Measurements from ENCODE around the gene SP6.

The SP6 gene

DNA sequence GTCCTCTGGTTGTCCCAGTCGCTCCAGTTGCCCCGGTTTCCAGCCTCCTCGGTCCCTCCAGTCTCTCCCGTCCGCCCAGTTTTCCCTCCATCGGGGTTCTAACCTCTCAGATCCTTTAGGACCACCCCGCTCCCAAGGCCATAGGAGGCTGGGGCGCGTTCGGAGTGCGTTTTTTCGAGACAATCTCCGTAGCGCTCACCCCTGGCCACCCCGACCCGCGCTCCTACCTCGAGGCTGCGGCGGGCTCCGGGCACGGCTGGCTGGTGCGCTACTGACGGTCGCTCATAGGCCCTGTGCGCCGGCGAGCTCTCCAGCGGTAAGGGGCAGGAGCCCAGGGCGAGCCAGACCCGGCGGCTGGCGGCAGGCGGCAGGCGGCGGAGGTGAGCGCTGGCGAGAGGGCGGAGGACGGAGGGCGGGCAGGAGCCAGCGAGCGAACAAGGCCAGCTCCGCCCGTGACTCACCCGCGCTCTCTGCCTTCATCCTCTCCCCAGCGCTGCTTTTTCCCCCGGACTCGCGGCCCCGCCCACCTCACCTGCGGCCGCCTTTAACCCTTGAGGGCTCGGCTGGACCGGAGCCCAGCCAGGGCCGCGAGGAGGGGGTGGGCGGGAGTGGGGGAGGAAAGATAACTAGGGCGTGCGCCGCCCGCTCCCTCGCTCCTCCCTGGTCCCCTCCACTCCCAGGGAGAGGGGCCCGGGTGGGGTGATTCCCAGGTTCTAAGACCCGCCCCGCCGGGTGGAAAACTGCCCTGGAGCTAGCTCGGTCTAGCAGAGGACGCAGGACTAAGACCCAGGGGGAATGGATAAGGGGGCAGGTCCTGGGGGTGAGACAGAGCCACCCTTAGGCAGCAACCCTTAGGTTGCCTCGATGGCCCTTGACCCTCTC, at the start of gene SP6:
SP6 (minus strand) TSS at position 472 of the 882 bp plus-strand sequence. CDS start 2,734 bp downstream, outside the sequence.
- peak; percentile 87 for DNase-seq (ENCODE audit: low spot score)

- no peak for DNase-seq (ENCODE audit: low spot score)
These were observed 48.7 kb upstream of the SP6 start for GRCh38 chr17:47899643-47900042.

DNA sequence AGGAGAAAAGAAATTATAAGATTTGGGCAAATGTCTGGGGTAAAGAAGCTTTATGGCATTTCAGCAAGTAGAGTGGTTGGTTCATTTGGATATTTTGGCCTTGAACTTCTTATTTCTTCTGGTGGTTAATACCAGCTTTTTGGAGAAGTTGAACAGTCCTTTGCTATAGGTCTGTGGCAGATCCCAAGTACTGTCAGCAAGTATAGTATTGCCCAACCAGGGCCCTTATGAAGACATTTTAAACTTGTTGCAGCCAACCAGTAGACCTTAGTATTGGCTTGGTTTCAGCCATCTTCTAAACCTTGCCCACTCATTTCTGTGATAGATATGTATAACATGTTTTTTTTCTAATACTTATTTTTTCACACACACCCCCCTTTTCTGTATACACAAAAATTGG, 47.3 kb upstream of the SP6 start:
- DNase-seq (ENCODE audit: low spot score), result no peak

- DNase-seq (ENCODE audit: low spot score), result no peak
These were observed 46.6 kb upstream of the SP6 start for GRCh38 chr17:47897561-47897960.

- DNase-seq (ENCODE audit: low spot score), result no peak
These were observed 45.9 kb upstream of the SP6 start for GRCh38 chr17:47896672-47897490.

GRCh38 chr17:47895856-47896671, 45.1 kb upstream of the SP6 start, which contains the start of gene SP2:
Gene SP2, plus strand, starts transcription at chr17:47896236. Its CDS starts 51 bp downstream, at chr17:47896287.
- peak; percentile 99 for DNase-seq (ENCODE audit: low spot score)

GRCh38 chr17:47895347-47895855, 44.4 kb upstream of the SP6 start:
- DNase-seq (ENCODE audit: low spot score), result no peak

- DNase-seq (ENCODE audit: low spot score), result no peak
These were observed 43.8 kb upstream of the SP6 start for GRCh38 chr17:47894498-47895346.

- no peak for DNase-seq (ENCODE audit: low spot score)
These were observed 40.7 kb upstream of the SP6 start for GRCh38 chr17:47891545-47892088.

DNA sequence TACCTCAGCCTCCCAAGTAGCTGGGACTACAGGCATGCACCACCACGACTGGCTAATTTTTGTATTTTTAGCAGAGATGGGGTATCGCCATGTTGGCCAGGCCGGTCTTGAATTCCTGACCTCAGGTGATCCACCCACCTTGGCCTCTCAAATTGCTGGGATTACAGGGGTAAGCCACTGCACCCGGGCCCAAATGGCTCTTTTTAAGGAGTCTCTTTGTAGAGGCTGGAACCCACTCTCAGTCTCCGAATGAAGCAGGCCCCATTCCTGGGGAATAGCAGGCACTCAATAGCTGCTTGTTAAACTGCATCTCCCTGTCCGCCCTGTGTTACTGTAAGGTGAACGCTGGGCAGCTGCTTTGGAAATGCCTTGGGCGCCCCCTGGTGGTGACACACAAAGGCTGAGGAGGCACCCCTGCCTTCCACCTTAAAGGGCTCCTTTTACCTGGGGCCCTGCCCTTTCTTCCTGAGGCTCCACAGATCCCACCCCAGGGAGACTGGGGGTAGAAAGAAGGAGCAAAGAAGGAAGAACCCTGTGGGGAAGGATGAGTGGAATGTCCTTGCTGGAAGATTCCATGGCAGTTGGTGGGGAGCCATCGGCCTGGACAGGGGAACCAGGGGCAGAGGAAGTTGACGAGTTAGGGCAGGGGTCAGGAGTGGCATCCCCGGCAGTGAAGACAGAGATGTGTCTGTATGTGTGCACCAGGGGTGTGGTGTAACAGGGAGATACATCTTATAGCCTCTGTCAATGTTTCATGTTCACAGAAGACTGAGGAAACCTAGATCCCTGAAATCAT, 39.0 kb upstream of the SP6 start:
- peak; percentile 71 for DNase-seq (ENCODE audit: low spot score)

GRCh38 chr17:47888293-47888692, 37.3 kb upstream of the SP6 start:
- no peak for DNase-seq (ENCODE audit: low spot score)

DNA sequence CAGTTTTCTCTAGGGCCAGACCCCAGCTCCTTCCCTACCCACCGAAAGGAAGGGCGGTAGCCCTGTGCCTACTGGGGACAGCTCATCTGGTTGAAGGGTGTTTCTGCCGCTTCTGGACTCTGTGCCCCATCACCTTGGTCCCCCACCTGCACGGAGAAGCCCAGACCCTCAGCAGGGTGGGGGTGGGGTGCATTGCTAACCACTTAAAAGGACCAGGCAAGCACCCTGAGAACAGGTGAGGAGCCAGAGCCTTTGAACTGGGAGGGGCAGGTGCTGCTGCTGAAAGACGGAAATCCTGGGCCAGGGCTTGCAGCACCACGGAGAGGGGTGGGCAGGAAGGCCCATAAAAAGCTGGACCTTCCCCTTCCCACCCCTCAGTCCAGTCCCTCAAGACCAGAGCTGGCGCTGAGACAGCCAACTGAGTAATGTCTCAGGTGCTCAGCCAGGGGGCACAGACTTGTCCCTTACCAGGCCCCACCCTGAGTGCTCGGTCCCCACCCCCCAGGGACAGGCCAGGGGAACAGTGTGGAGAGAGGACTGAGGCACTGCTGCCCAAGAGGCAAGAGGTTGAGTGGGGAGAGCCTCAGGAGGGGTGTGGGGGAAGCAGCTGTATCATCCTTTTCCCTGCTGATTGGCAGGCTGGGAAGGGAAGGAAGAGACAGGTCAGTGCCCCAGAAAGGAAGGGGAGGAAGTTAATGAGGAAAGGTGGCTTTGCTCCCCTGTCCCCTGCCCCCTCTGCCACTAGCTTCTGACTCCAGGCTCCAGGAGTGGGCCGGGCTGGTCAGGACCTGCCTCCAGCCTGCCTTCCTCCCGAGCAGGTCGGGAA, 34.2 kb upstream of the SP6 start:
- no peak for DNase-seq (ENCODE audit: low spot score)

GRCh38 chr17:47884427-47884740, 33.4 kb upstream of the SP6 start:
- no peak for DNase-seq (ENCODE audit: low spot score)

GRCh38 chr17:47883589-47884426, 32.8 kb upstream of the SP6 start:
- no peak for DNase-seq (ENCODE audit: low spot score)

DNA sequence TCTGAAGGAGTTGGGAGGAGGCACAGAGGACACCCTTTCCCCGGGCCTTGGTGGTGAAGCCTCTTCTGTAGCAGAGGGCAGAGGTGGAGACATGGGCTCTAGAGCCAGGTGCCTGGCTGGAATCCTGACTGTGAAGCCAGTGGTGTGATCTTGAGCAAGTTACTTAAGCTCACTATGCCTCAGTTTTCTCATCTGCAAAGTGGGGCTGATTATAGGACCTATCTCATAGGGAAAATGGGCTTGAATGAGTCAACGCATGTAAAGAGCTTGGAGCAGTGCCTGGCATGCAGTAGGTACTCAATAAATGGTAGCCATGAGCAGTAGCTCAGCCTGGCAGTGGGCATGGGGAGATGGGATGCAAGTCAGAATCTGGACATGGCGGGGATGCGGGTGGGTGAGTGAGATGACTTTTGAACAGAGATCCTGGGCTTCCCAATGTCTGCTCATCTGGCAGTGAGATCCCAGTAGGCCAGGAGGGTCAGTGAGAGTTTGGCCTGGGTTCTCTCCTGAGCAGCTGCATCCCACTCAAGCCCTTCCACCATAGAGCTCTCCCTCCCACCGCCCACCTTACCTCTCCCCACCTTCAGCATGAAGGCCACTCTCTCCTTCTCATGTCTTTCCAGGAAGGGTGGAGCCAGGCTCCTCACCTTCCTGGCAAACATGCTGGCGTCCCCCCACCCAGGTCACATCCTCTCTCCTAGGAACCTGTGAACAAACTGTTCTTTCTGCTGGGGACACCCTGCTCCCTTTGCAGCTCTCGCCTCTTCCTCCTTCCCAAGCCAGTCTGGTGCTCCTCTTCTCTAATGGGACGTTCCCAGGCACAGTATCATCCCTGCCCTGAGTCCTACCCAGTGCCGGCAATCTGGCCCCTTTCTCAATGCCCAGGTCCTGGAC, 32.0 kb upstream of the SP6 start:
- no peak for DNase-seq (ENCODE audit: low spot score)

GRCh38 chr17:47882247-47882646, 31.3 kb upstream of the SP6 start:
- peak; percentile 40 for DNase-seq (ENCODE audit: low spot score)

Data from AG08396 (cell line).